Upper lobe of left lung (tissue), 4 donors: ENCODE measurements around the gene ABHD14A.

Experiments
- EP300 ChIP-seq, 4 donors: sonication (generic); formaldehyde crosslinking; IDR thresholded peaks; one replicate each; pipeline ENCODE4 v1.5.1; 2017; ENCODE audit warnings: antibody characterized with exemption in 4 of 4, control low read depth in 2 of 4
- POLR2A ChIP-seq, 4 donors: fragments of 450-650 bp; IDR thresholded peaks; one replicate each; pipeline ENCODE4 v1.5.1; 2016 to 2017; ENCODE audit warnings: antibody characterized with exemption in 4 of 4, mild to moderate bottlenecking in 2 of 4
- POLR2AphosphoS5 ChIP-seq, 2 donors: sonication (generic); formaldehyde crosslinking; IDR thresholded peaks; one replicate each; pipeline ENCODE4 v1.5.1; 2017; ENCODE audit warnings: antibody characterized with exemption in 2 of 2
- TF ChIP-seq, protein P1 (sequence below), 6 experiments: fragments of 450-650 bp in 4 of 6; fragments of 200-600 bp in 2 of 6; sonication (generic) in 2 of 6; IDR thresholded peaks; one replicate each; pipeline ENCODE4 v1.5.1; 2016 to 2019; ENCODE audit warnings: antibody characterized with exemption in 6 of 6

DNA sequence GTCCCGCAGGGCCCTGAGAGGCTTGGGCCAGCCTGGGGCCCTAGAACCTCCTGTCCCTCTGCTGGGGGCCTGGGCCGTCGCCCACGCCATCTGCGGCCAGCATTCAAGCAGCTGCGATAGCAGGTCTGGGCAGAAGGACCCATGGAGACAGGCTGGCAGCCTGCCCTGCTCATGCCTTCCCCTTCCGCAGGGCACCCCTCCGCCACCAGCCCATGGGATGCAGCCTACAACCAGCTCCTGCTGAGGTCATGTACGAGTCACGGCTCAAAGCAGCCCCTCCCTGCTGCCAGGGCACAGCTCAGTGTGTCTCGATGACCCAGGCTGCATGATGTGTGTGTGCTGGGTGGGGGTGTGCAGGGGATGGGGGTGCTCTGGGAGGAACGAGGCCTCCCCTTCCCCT lies 53.7 kb downstream of the ABHD14A start:
- no peak for TF ChIP-seq EP300 (IDR thresholded peaks at IDR 0.05)
- TF ChIP-seq, protein P1, sequence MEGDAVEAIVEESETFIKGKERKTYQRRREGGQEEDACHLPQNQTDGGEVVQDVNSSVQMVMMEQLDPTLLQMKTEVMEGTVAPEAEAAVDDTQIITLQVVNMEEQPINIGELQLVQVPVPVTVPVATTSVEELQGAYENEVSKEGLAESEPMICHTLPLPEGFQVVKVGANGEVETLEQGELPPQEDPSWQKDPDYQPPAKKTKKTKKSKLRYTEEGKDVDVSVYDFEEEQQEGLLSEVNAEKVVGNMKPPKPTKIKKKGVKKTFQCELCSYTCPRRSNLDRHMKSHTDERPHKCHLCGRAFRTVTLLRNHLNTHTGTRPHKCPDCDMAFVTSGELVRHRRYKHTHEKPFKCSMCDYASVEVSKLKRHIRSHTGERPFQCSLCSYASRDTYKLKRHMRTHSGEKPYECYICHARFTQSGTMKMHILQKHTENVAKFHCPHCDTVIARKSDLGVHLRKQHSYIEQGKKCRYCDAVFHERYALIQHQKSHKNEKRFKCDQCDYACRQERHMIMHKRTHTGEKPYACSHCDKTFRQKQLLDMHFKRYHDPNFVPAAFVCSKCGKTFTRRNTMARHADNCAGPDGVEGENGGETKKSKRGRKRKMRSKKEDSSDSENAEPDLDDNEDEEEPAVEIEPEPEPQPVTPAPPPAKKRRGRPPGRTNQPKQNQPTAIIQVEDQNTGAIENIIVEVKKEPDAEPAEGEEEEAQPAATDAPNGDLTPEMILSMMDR (IDR thresholded peaks at IDR 0.05): no peak
- no peak for TF ChIP-seq POLR2AphosphoS5 (IDR thresholded peaks at IDR 0.05)
- no peak for TF ChIP-seq POLR2A (IDR thresholded peaks at IDR 0.05)
